GM12865 (cell line): Measurements from ENCODE around the gene ARL13B.
A peak's percentile ranks its signal among the peaks of the same experiment; 100 is the strongest.

Experiments
- DNase-seq: peaks from one replicate; pipeline ENCODE4 v3.0.0; 2010; ENCODE audit warnings: low read depth
- H3K4me3 ChIP-seq: 2 replicates; pipeline ENCODE4 v1.5.1; 2011; ENCODE audit warnings: mild to moderate bottlenecking, low read depth, low read length, control low read depth
- TF ChIP-seq, protein P1 (sequence below): IDR thresholded peaks from 2 replicates; pipeline ENCODE4 v1.5.1; 2011; ENCODE audit warnings: low read length, control low read depth, low read depth, inconsistent platforms; ENCODE audit not compliant: insufficient read depth; ENCODE audit errors: missing control alignments

ARL13B gene

DNA sequence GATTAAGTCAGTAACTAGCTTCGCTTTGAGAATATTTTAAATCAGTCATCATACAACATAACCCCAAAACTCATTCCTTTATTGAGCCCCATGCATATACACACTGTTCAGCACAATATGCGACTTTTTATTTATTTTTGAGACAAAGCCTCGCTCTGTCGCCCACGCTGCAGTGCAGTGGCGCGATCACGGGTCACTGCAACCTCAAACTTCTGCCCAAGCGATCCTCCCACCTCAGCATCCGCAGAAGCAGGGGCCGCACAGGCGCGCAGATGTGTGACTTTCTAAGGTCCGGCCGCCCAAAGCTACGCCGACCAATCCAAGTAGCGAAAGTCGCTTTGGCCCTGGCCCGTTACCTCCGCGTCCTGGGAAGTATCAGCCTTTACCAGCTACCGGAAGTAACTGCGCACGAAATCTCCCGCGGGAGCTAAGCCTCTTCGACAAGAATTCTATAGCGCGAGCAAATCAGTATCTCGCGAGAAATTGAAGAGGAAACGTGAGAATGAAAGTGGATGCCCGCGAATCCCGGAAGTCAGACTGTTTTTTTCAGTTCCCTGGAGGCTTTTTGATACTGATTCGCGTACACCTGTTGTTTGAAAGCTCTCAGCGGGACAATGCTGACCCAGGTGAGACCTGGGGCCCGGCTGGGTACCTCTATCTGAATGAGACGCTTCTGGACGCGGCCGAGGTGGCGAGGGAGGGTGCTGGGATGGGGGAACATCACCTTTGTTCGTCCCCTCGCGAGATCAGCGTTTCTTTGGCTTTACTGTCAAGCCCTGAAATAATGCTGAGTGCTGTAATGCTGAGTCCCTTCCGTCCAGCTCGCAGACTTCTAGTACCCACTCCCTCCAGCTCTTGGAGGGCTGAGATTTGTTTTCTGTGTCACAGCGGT is 82.8 kb downstream of the ARL13B start, which contains the start of the genes DHFR2 and NSUN3:
TSS of gene DHFR2 (minus strand) at position 404 of the 892 bp plus-strand sequence. CDS start 1,405 bp downstream, outside the sequence.
TSS of gene NSUN3 (plus strand) at position 549 of the 892 bp plus-strand sequence. CDS start at position 615, 66 bp downstream.
- peak within 1 kb of the TSS; percentile 99 for H3K4me3 ChIP-seq
- TF ChIP-seq, protein P1, sequence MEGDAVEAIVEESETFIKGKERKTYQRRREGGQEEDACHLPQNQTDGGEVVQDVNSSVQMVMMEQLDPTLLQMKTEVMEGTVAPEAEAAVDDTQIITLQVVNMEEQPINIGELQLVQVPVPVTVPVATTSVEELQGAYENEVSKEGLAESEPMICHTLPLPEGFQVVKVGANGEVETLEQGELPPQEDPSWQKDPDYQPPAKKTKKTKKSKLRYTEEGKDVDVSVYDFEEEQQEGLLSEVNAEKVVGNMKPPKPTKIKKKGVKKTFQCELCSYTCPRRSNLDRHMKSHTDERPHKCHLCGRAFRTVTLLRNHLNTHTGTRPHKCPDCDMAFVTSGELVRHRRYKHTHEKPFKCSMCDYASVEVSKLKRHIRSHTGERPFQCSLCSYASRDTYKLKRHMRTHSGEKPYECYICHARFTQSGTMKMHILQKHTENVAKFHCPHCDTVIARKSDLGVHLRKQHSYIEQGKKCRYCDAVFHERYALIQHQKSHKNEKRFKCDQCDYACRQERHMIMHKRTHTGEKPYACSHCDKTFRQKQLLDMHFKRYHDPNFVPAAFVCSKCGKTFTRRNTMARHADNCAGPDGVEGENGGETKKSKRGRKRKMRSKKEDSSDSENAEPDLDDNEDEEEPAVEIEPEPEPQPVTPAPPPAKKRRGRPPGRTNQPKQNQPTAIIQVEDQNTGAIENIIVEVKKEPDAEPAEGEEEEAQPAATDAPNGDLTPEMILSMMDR, result no peak

DNA sequence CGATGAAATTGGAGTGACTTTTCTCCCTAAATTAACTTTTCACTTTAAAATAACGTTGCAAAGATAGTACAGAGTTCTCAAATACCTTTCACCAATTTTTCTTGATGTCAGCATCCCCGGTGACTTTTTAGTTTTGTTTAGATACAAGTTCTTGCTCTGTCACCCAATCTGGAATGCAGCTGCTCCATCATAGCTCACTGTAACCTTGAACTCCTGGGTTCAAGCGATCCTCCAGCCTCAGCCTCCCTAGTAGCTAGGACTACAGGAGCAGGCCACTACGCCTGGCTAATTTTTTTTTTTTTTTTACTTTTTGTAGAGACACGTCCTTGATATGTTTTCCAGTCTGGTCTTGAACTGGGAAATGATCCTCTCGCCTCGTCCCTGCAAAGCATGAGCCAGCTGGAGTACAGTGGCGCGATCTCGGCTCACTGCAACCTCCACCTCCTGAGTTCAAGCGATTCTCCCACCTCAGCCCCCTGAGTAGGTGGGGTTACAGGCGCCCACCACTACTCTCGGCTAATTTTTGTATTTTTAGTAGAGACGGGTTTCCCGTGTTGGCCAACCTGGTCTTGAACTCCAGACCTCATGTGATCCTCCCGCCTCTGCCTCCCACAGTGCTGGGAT is 83.7 kb downstream of the ARL13B start:
- TF ChIP-seq, protein P1, result no peak
- peak; percentile 22 for DNase-seq
- H3K4me3 ChIP-seq, result peak overlapping the region; percentile 99

More for the DNA sequence above, 82.8 kb downstream of the ARL13B start, which contains the start of the genes DHFR2 and NSUN3:
- DNase-seq, result peak; percentile 99

DNA sequence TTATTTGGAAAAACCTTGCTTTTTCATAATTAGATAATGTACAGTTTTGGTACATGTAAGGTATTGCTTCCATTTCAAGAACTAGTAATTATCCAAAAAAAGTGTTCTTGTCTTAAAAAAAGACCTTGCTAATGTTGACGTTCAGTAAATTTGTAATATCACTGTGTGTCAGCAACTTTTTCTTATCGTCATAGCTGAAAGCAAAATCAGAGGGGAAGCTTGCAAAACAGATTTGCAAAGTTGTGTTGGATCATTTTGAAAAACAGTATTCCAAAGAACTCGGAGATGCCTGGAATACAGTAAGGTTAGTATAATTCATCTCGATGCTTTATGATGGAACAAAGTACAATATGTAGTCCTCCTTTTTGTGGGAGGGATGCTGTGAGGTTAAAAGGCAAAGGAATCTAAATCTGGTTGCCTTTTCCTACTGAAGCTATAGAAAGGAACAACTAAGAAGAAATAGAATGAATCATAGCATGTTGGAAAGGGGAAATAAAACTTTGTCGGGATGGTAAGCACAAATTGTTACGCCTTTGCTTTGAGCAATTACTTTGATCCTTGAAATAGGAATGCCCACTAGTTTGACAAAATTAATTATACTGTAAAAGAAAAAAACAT is 84.4 kb downstream of the ARL13B start:
- peak overlapping the region; percentile 99 for H3K4me3 ChIP-seq
- DNase-seq, result no peak
- TF ChIP-seq, protein P1, result no peak

DNA sequence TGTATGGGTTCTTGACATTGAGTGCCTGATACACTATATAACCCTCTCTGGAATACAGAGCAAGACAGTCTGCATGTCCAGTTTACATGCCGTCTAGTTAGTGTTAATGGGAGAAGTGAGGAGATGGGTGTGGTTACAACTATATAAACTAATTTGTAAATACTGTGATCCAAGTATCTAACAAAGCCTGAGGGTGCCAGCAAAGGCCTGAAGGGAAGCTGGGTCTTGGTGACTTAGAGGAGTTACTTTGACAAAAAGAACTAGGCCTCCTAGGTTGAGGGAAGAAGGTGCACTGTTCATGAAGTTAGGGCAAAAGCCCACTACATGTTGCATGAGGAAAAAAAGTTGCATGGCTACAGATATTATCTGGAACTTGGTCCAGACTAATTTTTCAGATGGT is 85.2 kb downstream of the ARL13B start:
- TF ChIP-seq, protein P1, result no peak
- no peak overlapping the region for H3K4me3 ChIP-seq
- no peak for DNase-seq

DNA sequence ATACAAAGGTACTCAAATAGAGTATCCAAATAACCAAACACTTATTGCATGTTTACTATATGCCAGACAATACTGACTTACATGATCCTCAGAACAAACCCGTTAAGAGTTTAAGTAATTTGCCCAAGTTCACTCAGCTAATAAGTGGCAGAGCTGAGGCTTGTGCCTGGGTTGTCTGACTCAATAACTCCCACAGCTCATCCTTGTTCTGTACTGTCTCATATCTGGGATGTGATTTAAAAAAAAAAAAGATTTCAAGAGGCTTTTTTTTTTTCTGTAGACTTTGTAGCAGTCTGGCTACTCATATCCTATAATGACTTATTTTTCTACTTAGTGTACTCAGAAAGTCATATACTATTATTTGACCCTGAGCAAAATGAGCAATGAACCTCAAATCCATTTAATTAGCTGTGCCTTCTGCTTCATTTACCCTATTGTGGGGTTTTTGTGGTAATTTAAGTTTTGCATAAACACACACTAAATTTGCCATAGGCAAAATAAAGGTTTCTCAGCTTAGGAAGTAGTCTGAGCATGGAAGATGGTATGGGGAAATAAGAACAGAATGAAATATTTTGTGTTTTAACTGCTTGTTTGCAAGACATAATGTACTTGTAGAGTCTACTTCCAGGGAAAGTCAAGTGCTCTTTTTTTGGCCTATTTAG is 86.0 kb downstream of the ARL13B start:
- TF ChIP-seq, protein P1, result no peak
- H3K4me3 ChIP-seq, result no peak overlapping the region
- DNase-seq, result no peak
